Chondrocyte (in vitro differentiated cells): Measurements from ENCODE around the gene MOK. TPM values are rescaled to one million over a fixed set of nuclear protein-coding genes. Genes with fewer than 3 reads are reported as not detected.

ENCODE experiments used
- DNase-seq: peaks from one replicate; pipeline ENCODE4 v3.0.0; 2021; ENCODE audit warnings: mixed read lengths, low spot score
- H3K27ac Mint-ChIP-seq: one replicate; pipeline ENCODE4 v1.8.0; 2021; ENCODE audit warnings: mild to moderate bottlenecking, moderate library complexity, mixed read lengths; ENCODE audit not compliant: unreplicated experiment
- H3K27me3 Mint-ChIP-seq: 2 replicates; pipeline ENCODE4 v1.8.0; 2021; ENCODE audit warnings: low read depth, mixed read lengths
- H3K36me3 Mint-ChIP-seq: 2 replicates; pipeline ENCODE4 v1.8.0; 2021; ENCODE audit warnings: low read depth, mixed read lengths
- H3K4me1 Mint-ChIP-seq: 2 replicates; pipeline ENCODE4 v1.8.0; 2021; ENCODE audit warnings: low read depth, mild to moderate bottlenecking, mixed read lengths
- H3K4me3 Mint-ChIP-seq: one replicate; pipeline ENCODE4 v1.8.0; 2021; ENCODE audit warnings: mild to moderate bottlenecking, moderate library complexity, mixed read lengths; ENCODE audit not compliant: unreplicated experiment
- H3K9me3 Mint-ChIP-seq: 2 replicates; pipeline ENCODE4 v1.8.0; 2021; ENCODE audit warnings: low read depth, mixed read lengths
- total RNA-seq: library from RNA; stranded (reverse); gene quantifications from 3 replicates; pipeline ENCODE4 v1.2.1, GENCODE V29; 2021
- TF ChIP-seq, protein P1 (sequence below): fragments of 200-600 bp; sonication (generic); IDR thresholded peaks from 2 replicates; pipeline ENCODE4 v1.5.0; 2021; ENCODE audit warnings: antibody characterized with exemption, mild to moderate bottlenecking, moderate library complexity

Gene MOK
- total RNA-seq, 1 donor from 2014 or later, result 3.8 TPM

DNA sequence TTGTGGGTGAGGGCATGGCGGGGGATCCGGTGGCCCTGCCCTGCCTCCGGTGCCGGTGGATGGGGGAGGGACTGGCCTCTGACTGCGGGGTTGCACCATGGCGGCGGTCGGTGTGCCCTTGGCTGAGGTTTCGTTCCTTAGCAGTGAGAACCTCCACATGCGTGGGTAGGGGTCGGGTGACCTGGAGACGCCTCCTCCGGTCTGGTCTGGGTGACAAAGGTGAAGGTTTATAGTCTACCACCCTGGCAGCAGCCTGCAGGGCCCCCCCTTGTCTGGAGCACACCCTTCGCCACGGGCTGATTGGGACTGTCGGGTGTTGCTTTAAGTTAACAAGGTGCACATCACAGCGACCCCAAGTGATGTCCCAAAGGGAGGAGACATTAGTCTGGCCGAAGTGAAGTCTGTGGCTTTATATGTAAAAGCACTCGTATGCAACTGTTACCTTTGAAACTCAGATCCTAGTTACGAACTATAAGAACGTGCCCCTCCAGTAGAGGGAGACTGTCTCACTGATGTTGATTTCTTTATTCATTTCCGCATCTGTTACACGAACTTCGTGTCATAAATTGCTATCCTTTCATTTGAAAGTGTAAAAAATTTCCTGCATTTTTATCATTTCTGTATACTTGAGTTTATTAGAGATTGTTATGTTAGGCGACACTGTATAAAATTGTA is 90.8 kb downstream of the MOK start:
- Mint-ChIP-seq H3K27me3 (no peaks in the 10 kb centered on the region), H3K36me3 (peaks cover 6% of the 10 kb centered on the region), H3K9me3 (no peaks in the 10 kb centered on the region), H3K27ac (peak overlapping the region; percentile 2), H3K4me1 (peaks cover 16% of the 10 kb centered on the region), H3K4me3 (no peak overlapping the region)
- DNase-seq, result no peak
- TF ChIP-seq, protein P1, sequence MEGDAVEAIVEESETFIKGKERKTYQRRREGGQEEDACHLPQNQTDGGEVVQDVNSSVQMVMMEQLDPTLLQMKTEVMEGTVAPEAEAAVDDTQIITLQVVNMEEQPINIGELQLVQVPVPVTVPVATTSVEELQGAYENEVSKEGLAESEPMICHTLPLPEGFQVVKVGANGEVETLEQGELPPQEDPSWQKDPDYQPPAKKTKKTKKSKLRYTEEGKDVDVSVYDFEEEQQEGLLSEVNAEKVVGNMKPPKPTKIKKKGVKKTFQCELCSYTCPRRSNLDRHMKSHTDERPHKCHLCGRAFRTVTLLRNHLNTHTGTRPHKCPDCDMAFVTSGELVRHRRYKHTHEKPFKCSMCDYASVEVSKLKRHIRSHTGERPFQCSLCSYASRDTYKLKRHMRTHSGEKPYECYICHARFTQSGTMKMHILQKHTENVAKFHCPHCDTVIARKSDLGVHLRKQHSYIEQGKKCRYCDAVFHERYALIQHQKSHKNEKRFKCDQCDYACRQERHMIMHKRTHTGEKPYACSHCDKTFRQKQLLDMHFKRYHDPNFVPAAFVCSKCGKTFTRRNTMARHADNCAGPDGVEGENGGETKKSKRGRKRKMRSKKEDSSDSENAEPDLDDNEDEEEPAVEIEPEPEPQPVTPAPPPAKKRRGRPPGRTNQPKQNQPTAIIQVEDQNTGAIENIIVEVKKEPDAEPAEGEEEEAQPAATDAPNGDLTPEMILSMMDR, result peak; percentile 55

DNA sequence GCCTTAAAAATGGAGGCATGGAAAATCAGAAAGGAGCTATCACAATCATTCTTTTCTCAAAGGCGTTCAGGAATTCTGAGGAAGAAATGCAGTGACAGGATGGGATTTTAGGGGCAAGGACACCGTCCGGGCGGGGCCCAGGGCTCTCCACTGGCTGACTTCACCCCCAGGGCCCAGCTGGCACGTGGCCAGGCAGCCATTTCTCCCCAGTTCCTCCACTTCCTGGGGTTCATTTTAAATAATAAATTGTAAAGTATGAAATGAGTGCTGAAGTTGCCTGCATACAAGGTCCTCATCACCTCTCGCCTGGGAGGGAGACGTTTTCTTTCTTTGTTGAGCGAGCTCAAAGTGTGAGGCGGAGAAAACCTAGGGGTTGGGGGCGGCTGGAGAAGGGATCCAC is 91.5 kb downstream of the MOK start:
- no peak for DNase-seq
- H3K9me3 Mint-ChIP-seq, result no peaks in the 10 kb centered on the region
- TF ChIP-seq, protein P1, result no peak
- H3K4me1 Mint-ChIP-seq, result peaks cover 16% of the 10 kb centered on the region
- H3K36me3 Mint-ChIP-seq, result peaks cover 10% of the 10 kb centered on the region
- no peaks in the 10 kb centered on the region for H3K27me3 Mint-ChIP-seq
- no peak overlapping the region for H3K27ac Mint-ChIP-seq
- no peak overlapping the region for H3K4me3 Mint-ChIP-seq

DNA sequence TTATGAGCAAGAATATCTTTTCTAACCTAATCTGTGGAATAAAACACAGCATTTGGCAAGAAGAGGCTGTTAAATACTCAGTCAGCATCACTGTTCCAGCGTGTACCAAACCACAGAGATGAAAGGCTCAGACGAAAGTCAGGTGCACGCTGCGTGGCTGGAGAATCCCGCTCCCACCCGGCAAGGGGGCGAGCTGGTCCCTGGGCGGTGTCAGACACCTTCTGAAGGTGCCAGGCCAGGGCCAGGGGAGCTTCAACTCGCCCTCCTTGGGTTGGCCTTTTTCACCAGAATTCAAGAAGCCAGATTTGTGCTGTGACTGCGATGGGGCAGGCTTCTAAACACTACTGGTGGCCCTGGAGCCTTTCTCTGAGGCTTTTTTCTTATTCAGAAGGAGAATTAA is 92.1 kb downstream of the MOK start:
- Mint-ChIP-seq H3K4me3 (no peak overlapping the region), H3K4me1 (peaks cover 16% of the 10 kb centered on the region), H3K27me3 (no peaks in the 10 kb centered on the region), H3K36me3 (peaks cover 11% of the 10 kb centered on the region), H3K27ac (no peak overlapping the region), H3K9me3 (no peaks in the 10 kb centered on the region)
- no peak for DNase-seq
- TF ChIP-seq, protein P1, result no peak

DNA sequence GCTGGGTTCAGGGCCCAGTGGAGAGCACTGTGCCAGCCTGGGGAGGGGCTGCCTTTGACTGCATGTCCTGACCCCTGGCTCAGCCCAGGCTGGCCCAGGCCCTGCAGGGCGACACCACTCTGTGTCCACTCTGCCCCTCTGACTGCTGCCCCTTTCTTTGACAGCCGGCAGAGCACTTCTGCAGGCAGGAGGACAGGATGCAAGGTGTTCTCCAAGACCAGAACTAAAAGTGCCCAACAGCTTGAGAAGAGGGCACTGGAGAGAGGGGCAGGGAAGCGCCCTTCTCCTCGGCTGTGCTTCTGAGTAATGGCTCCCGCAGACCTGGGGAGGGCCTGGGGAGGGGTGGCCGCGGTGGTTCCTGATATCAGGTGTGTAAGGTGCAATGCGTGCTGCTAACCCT is 92.6 kb downstream of the MOK start:
- peaks cover 16% of the 10 kb centered on the region for H3K4me1 Mint-ChIP-seq
- H3K4me3 Mint-ChIP-seq, result no peak overlapping the region

DNA sequence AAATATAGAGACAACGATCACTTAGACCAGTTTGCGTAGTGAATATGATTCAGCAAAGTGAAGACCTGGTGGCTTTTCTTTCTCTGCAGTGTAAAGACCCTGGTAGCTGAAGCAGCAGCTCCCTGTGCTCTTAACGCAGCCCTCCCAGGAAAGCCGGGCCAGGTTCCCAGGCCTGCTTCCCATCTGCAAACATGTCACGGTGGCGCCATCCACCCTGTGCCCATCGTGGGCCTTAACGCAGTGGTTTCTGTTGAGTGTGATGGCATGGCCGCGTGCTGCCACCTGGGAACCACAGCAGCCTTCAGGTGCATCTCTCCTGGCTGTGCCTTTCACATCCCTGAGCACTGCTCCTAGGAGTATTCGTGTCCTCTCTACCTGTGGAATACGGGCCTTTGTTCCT is 93.7 kb downstream of the MOK start:
- Mint-ChIP-seq H3K9me3 (no peaks in the 10 kb centered on the region), H3K27me3 (no peaks in the 10 kb centered on the region), H3K36me3 (peaks cover 19% of the 10 kb centered on the region), H3K27ac (no peak overlapping the region), H3K4me3 (no peak overlapping the region), H3K4me1 (peaks cover 16% of the 10 kb centered on the region)
- TF ChIP-seq, protein P1, result no peak
- DNase-seq, result no peak

More for the DNA sequence above, 92.6 kb downstream of the MOK start:
- no peaks in the 10 kb centered on the region for H3K9me3 Mint-ChIP-seq
- no peaks in the 10 kb centered on the region for H3K27me3 Mint-ChIP-seq
- no peak overlapping the region for H3K27ac Mint-ChIP-seq
- DNase-seq, result no peak
- peaks cover 13% of the 10 kb centered on the region for H3K36me3 Mint-ChIP-seq
- TF ChIP-seq, protein P1, result no peak
